EL (cell line): Measurements from ENCODE around the gene DENR.
"Not testable (repeated sequence)": the region's sequence is repeated elsewhere in the genome, so short reads cannot be mapped to it uniquely, and the experiment has no call there.

Experiments used
- DNase-seq: peaks from one replicate; pipeline ENCODE4 v3.0.0-alpha.2; 2016

Gene DENR

GRCh38 chr12:122743895-122744525 lies 8.6 kb upstream of the DENR start:
- DNase-seq, result no peak

- DNase-seq, result no peak
These were observed 5.1 kb upstream of the DENR start for GRCh38 chr12:122747224-122748135.

- no peak for DNase-seq
These were observed 2.9 kb upstream of the DENR start for GRCh38 chr12:122749569-122750332.

- DNase-seq, result not testable (repeated sequence)
These were observed 1.7 kb upstream of the DENR start for GRCh38 chr12:122750781-122751515.

- DNase-seq, result peak; percentile 10
These were observed 661 bp downstream of the DENR start for GRCh38 chr12:122753319-122753650.

- DNase-seq, result no peak
These were observed 2.2 kb downstream of the DENR start for GRCh38 chr12:122754790-122755189.

GRCh38 chr12:122757568-122757967 lies 4.9 kb downstream of the DENR start:
- DNase-seq, result no peak

GRCh38 chr12:122785503-122785902 lies 32.9 kb downstream of the DENR start:
- DNase-seq, result no peak

GRCh38 chr12:122788387-122788786 lies 35.8 kb downstream of the DENR start:
- peak; percentile 63 for DNase-seq

GRCh38 chr12:122789637-122790036 lies 37.0 kb downstream of the DENR start:
- DNase-seq, result no peak

- DNase-seq, result peak; percentile 69
These were observed 37.9 kb downstream of the DENR start for GRCh38 chr12:122790393-122791075.

- peak; percentile 54 for DNase-seq
These were observed 41.1 kb downstream of the DENR start for GRCh38 chr12:122793685-122794106.

GRCh38 chr12:122795807-122796206 lies 43.2 kb downstream of the DENR start:
- DNase-seq, result no peak

GRCh38 chr12:122799641-122800243 lies 47.1 kb downstream of the DENR start:
- no peak for DNase-seq

GRCh38 chr12:122803937-122804336 lies 51.3 kb downstream of the DENR start:
- DNase-seq, result no peak

GRCh38 chr12:122804957-122805356 lies 52.3 kb downstream of the DENR start:
- not testable (repeated sequence) for DNase-seq

GRCh38 chr12:122807651-122808050 lies 55.0 kb downstream of the DENR start:
- no peak for DNase-seq

GRCh38 chr12:122811777-122812176 lies 59.2 kb downstream of the DENR start:
- DNase-seq, result no peak

- DNase-seq, result no peak
These were observed 60.7 kb downstream of the DENR start for GRCh38 chr12:122813310-122813713.

GRCh38 chr12:122819209-122819785 lies 66.7 kb downstream of the DENR start:
- no peak for DNase-seq

- no peak for DNase-seq
These were observed 67.5 kb downstream of the DENR start for GRCh38 chr12:122820138-122820537.
